GM21423 (cell line): ENCODE data around the gene TNRC6B.
"Not testable (repeated sequence)": the region's sequence is repeated elsewhere in the genome, so short reads cannot be mapped to it uniquely, and the experiment has no call there.

Experiments used
- ATAC-seq: cut with Tn5 transposase; IDR thresholded peaks from one replicate; pipeline ENCODE4 v1.9.1; 2021; ENCODE audit warnings: mild to moderate bottlenecking, moderate library complexity; ENCODE audit not compliant: unreplicated experiment

Gene TNRC6B, protein sequence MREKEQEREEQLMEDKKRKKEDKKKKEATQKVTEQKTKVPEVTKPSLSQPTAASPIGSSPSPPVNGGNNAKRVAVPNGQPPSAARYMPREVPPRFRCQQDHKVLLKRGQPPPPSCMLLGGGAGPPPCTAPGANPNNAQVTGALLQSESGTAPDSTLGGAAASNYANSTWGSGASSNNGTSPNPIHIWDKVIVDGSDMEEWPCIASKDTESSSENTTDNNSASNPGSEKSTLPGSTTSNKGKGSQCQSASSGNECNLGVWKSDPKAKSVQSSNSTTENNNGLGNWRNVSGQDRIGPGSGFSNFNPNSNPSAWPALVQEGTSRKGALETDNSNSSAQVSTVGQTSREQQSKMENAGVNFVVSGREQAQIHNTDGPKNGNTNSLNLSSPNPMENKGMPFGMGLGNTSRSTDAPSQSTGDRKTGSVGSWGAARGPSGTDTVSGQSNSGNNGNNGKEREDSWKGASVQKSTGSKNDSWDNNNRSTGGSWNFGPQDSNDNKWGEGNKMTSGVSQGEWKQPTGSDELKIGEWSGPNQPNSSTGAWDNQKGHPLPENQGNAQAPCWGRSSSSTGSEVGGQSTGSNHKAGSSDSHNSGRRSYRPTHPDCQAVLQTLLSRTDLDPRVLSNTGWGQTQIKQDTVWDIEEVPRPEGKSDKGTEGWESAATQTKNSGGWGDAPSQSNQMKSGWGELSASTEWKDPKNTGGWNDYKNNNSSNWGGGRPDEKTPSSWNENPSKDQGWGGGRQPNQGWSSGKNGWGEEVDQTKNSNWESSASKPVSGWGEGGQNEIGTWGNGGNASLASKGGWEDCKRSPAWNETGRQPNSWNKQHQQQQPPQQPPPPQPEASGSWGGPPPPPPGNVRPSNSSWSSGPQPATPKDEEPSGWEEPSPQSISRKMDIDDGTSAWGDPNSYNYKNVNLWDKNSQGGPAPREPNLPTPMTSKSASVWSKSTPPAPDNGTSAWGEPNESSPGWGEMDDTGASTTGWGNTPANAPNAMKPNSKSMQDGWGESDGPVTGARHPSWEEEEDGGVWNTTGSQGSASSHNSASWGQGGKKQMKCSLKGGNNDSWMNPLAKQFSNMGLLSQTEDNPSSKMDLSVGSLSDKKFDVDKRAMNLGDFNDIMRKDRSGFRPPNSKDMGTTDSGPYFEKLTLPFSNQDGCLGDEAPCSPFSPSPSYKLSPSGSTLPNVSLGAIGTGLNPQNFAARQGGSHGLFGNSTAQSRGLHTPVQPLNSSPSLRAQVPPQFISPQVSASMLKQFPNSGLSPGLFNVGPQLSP (N-terminal part only)

DNA sequence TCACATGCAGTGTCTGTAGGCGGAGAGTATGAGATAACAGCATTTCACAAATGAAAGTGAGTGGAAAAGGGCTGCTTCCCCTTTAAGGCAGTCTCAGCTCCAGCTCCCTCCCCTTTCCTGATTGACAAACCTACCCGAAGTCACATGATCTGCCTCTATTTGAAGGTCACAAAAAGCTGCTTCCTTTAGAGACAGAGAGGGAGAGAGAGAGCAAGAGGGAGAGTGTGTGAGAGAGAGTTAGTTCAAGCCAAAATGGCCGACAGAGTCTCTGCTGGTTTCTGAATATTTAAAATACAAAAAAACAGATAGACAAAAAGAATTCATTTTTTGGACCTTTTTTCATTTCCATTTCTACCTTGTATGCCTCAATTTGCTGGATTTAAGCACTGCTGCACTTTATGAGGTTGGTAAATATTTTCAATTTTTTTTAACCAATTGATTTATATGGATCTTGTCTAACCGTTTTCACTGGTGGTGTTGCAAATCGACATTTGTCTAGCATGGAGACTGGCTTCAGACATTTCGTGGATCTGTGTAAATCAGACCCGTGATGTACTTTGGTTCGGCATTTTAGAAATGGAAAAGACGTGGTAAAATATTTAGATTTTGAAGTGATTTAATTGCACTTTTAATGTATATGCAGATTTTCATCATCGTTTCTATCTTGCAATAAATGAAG is at the start of gene TNRC6B:
TNRC6B (plus strand) TSS at position 188 of the 679 bp plus-strand sequence; CDS start at position 399, 211 bp downstream.
- peak; percentile 80 for ATAC-seq

DNA sequence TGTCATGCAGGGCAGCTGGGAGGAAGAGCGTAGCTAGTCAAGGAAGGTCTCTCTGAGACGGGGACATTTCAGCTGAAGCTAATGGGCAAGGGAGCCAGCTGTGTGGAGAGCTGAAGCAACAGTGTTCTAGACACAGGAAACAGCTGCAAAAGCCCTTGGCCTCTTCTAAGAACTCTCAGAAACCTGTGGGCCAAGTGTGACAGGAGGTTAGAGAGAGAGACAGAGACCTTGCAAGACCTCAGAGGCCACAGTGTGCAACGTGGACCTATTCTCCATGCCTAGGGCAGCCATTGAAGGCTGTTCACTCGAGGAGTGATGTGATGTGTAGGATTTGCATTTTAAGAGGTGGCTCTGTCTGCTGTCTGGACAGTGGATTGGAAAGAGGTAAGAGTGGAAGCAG is 48.7 kb upstream of the TNRC6B start:
- no peak for ATAC-seq

DNA sequence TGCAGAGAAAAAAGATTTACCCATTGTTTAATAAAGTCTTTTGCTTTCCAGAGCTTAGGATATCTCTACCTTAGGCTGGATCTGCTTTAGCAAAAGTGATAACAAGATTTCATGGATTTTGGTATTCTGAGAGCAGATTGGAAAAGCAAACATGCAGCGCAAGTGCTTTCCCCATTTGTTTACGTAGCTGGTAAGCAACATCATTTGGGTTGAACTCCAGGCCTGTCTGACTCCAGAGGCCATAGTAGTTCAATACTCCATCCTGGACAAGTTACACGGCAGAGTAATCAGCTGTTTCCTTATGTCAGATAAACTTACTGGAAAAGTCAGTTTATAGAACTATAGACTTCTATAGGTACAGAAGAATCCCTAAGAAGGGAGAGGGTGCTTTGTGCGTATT is 40.6 kb upstream of the TNRC6B start:
- no peak for ATAC-seq

DNA sequence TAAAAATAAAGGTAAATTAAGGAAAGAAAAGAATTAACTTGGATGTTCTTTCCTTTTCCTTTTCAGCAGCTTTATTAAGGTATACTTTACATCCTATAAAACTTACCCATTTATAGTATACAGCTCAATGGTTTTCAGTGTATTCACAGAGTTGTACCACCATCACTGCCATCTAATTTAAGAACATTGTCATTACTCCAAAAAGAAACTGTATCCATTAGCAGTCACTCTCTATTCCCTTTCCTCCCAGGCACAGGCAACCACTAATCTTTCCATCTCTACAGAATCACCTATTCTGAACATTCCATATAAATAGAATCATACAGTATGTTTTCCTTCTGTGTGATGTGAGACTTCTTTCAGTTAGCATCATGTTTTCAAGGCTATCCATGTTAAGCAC is 38.9 kb upstream of the TNRC6B start:
- ATAC-seq = no peak

DNA sequence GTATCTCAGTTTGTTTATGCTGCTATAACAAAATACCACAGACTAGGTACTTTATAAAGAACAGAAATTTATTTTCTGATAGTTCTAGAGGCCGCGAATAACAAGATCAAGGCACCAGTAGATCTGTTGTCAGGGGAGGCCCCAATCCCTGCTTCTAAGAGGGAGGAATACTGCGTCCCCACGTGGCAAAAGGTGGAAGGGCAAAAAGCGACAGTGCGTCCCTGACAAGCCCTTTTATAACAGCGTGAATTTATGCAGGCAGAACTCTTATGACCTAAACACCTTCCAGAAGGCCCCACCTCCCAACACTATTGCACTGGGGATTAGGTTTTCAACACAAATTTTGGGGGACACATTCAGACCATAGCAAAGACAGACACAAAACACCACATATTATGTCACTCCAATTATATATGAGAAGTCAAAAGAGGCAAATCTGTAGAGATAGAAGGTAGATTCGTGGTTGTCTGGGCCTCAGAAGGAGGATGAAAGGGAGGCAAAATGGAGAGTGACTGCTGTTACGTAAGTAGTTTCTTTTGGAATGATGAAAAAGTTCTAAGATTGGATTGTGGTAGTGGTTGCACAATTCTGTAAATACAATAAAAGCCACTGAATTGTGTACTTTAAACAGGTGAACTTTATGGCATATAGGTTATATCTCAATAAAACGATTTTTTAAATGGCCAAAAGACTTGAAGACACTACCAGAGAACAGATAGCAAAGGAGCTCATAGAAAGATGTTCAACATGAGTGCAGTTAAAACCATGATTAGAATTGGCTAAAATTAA is 30.1 kb upstream of the TNRC6B start:
- no peak for ATAC-seq

DNA sequence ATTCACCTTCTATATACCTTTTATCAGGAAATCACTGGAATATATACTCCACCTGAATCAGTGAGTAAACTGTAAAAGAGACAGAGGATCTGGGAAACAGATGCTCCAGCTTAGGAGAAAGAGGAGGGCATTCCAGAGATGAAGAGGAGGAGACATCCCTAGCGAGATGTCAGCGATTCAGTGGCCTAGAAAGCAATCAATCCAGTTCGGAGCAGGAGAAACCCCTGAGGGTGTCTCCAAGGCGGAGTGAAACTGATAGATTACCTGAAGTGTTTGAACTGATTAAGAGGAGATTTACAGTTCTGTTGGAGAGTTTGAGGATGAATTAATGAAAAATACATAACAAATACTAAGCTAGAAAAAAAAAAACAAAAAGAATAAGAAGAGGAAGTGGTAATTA is 24.5 kb upstream of the TNRC6B start:
- no peak for ATAC-seq

DNA sequence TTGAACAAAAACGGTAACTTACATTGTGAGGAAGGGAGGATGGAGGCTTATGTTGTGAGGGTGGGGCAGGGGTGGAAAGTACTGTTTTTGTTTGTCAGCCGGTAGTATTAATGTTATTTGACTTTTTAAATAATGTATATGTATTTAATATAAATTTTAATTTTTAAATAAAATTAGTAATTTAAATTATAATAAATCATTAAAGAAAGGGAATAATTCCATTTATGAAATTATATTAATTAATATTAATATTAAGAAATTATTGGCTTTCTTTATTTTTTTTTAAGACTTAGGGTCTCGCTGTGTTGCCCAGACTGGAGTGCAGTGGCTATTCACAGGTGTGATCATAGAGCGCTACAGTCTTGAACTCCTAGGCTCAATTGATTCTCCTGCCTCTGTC is 24.0 kb upstream of the TNRC6B start:
- no peak for ATAC-seq

DNA sequence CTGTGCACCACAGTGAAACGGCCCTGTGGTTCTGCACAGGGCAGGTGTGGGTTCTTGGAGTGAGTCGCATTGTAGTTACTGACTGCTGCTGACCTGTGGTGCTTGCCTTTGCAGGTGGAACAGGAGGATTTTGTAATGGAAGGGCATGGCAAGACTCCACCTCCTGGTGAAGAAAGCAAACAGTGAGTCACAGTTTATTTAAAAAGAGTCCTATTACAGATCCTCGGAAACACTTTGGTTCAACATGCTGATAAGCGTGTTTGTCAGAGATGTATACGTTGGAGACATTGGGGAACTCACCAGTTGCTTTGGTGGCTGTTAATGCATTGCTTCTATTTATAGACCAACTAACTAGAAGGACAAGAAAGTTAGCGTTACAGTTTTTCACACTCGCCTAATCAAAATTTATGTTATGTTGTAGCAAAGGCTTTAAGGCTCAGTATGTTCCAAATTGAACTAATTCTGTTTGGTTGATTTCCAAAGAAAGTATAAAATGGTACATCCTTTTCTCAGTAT is 21.7 kb upstream of the TNRC6B start:
- ATAC-seq = no peak

DNA sequence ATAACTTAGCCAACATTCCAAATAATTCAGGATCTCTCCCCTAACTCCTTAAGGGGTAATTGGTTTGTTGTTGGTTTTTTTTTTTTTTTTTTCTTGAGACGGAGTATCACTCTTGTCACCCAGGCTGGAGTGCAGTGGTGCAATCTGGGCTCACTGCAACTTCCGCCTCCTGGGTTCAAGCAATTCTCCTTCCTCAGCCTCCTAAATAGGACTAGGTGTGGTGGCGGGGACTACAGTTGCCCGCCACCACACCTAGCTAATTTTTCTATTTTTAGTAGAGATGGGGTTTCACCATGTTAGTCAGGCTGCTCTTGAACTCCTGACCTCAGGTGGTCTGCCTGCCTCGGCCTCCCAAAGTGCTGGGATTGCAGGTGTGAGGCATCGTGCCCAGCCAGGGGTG is 21.0 kb upstream of the TNRC6B start:
- ATAC-seq = not testable (repeated sequence)

DNA sequence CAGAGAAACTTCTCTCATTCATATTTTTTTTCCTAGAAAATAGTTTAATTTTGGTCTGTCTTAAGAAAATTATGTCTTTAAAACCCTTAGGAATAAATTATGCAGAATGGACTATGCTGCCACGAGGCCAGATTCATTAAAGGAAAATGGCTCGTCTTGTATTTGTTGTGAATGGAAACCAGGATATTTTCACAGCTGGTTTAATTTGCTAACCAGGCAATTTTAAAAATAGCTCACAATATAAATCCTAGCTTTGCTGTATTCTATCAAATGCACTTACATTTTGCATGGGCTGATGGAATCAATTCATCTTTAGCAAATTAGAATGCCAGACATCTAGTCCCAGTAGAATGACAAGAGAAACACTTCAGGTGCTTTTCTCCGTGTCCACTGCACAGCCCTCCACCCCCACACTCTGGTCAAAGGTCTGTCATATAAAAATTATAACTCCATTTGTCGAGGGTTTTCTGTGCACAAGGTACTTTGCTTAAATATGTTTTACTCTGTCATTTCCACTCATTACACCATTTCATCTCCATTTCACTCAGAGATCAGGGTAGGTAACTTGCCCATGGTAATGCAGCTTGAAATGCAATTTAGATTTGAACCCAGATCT is 20.3 kb upstream of the TNRC6B start:
- ATAC-seq = no peak

DNA sequence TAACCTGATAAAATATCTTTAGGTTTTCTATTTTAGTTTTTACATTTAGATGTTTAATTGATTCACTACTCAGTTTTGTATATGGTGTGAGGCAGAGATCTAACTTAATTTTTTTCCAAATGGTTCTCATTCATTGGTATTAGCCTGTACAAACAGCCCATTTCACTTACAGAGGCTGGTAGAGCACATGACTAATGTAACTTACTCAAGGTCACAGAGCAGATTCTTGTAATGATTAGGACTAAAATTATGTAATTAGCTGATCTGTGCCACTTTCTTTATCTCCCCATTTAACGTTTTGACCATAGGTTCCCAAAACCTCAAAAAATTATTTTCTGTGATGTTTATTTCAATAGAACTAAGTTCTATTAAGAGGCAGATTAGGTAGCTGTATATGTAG is 16.5 kb upstream of the TNRC6B start:
- no peak for ATAC-seq

DNA sequence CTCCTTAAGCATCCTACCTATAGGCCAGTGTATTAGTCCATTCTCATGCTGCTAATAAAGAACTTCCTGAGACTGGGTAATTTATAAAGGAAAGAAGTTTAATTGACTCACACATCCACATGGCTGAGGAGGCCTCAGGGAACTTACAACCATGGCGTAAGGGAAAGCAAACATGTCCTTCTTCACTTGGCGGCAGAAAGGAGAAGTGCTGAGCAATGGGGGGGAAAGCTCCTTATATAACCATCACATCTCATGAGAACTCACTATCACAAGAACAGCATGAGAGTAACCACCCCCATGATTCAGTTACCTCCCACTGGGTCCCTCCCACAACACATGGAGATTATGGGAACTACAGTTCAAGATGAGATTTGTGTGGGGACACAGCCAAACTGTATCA is 12.2 kb upstream of the TNRC6B start:
- not testable (repeated sequence) for ATAC-seq

DNA sequence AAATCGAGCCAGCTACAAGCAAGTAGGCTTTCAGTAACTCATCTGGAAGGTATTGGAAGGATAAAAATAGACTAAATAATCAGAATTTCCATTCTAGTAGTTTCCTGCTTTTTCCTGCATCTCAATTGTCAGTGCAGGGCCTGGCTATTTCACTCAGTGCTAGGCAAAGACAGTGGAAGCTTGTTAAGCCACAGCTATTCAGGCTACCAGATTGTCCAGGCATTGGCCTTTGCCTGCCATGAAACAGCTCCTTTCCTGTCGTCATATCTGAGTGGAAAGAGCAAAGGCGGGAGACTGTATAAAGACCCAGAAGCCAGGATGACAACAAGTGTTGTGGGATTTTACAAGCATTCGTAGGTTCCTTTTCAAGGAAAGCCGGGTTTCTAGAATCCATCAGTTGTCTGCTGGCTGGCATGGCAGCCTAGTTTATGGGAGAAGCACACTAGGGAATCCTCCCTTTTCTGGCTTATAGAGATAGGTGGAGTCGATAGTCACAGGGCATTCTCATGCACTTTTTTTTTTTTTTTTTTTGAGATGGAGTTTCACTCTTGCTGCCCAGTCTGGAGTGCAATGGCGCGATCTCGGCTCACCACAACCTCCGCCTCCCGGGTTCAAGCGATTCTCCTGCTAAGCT is 2.0 kb upstream of the TNRC6B start:
- no peak for ATAC-seq

DNA sequence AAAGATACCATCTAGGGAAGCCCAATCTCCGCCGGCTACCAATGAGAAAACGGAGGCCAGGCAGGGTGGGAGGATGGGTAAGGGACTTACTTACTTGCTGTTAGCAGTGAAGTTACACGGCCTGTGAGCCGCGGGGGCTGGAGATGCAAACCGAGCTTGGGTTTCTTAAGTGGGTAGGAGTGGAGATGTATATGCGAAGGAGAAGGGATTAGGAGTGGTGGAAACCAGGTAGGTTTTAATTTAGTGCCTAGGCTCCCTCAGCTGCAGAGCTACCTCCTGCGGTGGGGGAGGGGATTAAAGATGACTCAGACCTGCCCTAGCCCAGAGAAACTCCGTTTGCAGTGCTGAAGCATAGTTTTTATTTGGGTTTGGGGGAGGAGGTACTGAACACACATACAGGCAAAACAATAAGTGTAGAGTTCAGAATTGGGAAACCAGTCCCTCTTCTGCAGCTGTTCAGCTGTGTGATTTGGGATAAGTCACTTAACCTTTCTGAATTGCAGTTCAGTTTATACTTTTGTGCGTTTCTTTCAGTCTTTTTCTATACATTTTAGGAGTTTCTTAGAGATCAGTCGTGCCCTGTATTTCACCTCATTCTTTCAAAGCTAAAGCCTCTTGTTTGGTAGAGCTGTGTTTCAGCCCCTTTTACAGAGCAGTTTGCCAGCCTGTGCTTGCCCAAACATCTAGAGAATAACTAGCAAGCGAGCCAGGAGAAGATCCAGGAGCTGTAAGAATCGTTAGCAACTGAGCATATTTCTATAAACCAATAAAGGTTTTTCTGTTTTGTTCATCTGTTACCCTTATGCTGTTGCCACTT is 596 bp upstream of the TNRC6B start:
- ATAC-seq = no peak

DNA sequence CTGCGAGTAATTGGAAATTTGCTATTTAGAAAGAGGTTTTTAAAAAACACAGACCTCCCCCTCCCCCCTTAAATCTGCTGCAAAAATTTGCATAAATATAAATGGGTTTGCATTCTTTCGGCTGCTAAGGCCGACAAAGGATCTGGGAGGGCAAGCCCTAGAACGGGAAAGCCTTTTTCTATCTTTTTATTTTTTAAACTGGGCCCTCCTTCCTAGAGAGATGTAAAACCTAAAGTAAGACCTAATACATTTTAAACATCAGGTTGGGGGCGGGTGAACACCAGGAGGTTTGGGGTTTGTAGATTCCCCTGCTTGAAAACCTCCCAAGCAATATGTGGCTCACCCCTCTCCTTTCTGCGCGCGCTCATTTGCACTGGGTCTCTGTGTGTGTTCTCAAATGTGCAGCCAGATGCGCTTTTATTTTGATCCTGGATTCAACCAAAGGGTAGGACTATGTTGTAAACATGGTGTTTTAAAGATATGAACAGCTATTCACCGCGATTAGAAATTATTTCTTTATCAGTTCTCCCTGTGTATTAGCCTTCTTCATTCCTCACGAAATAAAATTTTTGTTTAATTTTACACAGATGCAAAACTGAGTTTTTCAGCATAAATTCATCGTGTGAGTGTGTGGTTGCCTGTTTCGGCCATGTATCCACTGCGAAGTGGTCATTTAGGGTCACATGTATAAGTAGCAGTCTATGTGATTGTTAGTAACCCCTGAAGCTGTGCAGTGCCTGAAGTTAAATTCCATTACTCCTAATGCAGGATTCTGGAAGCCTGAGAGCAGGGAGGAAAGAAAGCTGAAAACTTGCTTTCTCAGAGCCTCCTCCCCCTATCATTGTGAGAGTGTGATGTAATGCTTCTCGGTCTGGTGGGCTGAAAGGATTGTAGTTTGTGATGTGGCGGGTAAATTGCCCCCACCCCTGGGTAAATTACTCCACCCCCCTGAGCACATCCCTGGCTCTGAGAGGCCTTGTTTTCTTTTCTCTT is 988 bp downstream of the TNRC6B start:
- ATAC-seq = no peak

DNA sequence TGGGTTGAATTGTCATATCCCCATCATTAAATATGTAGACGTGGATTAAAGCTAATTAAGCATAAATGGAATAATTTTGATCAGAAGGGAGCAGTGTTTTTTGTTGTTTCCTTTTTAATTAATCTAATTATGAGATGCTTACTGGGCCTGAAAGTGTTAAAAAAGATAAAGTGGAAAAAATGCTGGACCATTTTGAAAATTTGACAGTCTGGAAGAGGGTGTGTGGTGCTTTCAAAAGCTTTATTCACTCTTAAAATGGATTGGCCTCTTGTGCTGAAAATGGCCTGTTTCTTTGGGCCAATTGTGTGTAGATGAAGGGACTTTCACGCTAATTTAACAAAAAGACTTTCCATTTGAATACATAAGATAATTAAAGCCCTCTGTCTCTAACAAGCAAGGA is 1.8 kb downstream of the TNRC6B start:
- ATAC-seq = no peak

DNA sequence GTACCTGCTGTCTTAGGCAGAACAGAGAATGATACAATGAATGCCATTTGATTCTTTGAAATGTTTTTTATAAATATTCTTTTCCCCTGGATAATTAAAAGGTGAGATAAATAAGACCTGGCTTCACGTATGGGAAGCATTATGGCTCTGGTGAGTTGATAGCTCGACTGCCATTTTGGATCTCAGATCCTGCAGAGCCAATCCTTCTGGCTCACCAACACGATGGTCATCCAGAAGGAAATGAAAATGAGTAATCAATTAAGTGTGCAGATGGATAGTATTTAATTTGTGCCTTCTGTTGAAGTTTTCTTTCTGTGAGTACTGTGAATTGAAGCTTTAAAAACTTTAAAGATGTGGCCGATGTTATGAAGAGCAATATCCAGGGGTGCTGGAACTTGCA is 2.7 kb downstream of the TNRC6B start:
- no peak for ATAC-seq
